H1 (cell line): ENCODE measurements around the gene ZNF277.

Experiments used
- ATF2 ChIP-seq: IDR thresholded peaks from 2 replicates; pipeline ENCODE4 v1.6.1; 2012; ENCODE audit warnings: low read length, inconsistent platforms
- CEBPB ChIP-seq: IDR thresholded peaks from 2 replicates; pipeline ENCODE4 v1.6.1; 2012; ENCODE audit warnings: low read depth, low read length
- KDM1A ChIP-seq: fragments of 200-600, 300-600 bp; sonication (generic); IDR thresholded peaks from 2 replicates; pipeline ENCODE4 v1.7.1; 2016; ENCODE audit warnings: mild to moderate bottlenecking, low read length, borderline replicate concordance
- KDM4A ChIP-seq: IDR thresholded peaks from one replicate; pipeline ENCODE4 v1.7.1; 2012; ENCODE audit warnings: low read depth, mild to moderate bottlenecking, moderate library complexity, low read length, inconsistent platforms; ENCODE audit not compliant: severe bottlenecking
- TF ChIP-seq, protein P1 (sequence below), 3 experiments: IDR thresholded peaks; 1 replicate in 2 of 3; 2 replicates in 1 of 3; pipeline versions ENCODE4 v1.5.1 to v1.6.1; 2011; ENCODE audit warnings: low read length in 3 of 3, mild to moderate bottlenecking in 3 of 3, inconsistent platforms in 2 of 3, low read depth in 1 of 3, moderate library complexity in 1 of 3; ENCODE audit not compliant: insufficient read depth in 1 of 3; ENCODE audit errors: control extremely low read depth in 1 of 3

DNA sequence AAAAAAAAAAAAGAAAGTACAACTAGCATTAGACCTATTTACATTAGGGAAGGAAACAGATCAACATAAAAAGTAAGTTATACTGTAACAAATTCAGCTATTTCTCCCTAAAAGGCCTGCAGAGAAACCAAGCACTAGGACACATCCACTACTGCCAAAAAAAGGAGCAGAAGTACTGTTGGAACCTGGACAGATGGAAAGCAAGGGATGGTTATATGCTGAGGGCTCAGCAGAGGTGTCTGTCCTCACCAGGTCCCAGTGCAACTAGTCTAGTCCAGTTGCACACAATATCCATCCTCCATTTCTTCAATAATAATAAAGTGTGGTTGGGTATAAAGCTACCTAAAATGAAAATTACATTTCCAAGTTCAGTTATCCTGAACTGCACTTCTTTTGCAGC lies 140.6 kb downstream of the ZNF277 start:
- TF ChIP-seq CEBPB (no peak), ATF2 (no peak), KDM1A (no peak), KDM4A (no peak)
- TF ChIP-seq, protein P1, sequence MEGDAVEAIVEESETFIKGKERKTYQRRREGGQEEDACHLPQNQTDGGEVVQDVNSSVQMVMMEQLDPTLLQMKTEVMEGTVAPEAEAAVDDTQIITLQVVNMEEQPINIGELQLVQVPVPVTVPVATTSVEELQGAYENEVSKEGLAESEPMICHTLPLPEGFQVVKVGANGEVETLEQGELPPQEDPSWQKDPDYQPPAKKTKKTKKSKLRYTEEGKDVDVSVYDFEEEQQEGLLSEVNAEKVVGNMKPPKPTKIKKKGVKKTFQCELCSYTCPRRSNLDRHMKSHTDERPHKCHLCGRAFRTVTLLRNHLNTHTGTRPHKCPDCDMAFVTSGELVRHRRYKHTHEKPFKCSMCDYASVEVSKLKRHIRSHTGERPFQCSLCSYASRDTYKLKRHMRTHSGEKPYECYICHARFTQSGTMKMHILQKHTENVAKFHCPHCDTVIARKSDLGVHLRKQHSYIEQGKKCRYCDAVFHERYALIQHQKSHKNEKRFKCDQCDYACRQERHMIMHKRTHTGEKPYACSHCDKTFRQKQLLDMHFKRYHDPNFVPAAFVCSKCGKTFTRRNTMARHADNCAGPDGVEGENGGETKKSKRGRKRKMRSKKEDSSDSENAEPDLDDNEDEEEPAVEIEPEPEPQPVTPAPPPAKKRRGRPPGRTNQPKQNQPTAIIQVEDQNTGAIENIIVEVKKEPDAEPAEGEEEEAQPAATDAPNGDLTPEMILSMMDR (IDR thresholded peaks at IDR 0.05; ENCODE audit: control extremely low read depth in 1 of 3, insufficient read depth in 1 of 3, low read depth in 1 of 3, low read length in 3 of 3): no peak
